NK-92 treated with Interleukin-12 subunit alpha and Interleukin-12 subunit beta, amount 100 ng/mL, for 24 hours (cell line): ENCODE measurements around the gene GRP.

Experiments
- DNase-seq: peaks from one replicate; lab custom pipeline; 2025; lab: John Stamatoyannopoulos, UW

GRP gene

DNA sequence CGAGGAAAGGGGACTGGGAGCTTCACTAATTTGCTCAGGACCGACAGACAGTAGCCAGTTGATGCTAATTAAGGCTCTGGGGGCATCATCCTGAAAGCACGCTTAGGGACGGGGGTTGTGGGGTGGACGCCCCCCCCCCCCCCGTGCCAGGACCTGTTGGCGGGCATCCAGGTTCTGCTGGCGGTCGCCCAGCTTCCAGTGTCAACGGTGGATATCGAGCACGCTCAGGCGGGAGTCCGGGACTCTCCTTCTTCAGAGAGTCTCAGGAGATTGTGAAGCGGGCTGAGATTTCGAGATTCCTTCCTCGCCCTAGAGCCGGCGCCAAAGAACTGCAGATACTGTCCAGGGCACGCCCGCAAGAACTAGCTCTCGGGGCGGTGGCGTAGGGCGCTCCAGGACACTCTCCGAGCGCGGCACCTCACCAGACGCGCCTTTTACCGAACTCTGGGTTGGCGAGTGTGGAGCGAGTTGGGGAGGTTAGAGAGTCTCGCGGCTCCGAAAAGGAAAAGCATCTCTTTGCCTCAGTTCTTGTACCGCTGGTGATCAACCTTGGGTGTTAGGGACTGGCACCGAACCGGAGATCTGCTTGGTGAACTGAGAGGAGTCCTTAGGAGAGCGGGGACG is 47.7 kb downstream of the GRP start:
- no peak for DNase-seq

DNA sequence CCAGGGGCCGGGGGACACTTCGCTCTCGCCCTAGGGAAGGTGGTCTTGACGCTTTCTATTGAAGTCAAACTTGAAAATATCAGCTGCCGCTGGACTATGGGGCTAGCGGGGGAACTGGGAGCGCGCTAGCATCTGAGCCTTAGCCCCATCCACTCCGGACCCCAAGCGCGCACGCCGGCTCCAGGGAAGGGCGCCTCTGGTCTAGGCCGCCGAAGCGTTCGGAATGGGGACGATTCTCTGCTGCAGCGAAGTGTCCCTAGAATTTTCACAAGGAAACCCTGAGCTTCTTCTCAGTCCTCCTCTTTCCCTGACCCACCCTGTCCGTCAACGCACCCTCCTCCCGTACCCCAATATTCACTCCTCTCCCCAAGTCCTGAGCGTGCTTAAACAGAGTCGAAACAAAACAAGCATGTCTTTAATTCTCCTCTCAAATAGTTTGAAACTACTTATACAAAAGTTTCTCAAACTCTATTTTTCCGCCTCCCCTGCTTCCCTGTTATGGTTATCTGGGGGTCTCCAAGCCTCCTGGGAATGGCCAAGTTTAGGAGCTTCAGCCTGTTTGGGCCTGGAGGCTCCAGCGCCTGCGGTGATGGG is 48.3 kb downstream of the GRP start:
- no peak for DNase-seq

DNA sequence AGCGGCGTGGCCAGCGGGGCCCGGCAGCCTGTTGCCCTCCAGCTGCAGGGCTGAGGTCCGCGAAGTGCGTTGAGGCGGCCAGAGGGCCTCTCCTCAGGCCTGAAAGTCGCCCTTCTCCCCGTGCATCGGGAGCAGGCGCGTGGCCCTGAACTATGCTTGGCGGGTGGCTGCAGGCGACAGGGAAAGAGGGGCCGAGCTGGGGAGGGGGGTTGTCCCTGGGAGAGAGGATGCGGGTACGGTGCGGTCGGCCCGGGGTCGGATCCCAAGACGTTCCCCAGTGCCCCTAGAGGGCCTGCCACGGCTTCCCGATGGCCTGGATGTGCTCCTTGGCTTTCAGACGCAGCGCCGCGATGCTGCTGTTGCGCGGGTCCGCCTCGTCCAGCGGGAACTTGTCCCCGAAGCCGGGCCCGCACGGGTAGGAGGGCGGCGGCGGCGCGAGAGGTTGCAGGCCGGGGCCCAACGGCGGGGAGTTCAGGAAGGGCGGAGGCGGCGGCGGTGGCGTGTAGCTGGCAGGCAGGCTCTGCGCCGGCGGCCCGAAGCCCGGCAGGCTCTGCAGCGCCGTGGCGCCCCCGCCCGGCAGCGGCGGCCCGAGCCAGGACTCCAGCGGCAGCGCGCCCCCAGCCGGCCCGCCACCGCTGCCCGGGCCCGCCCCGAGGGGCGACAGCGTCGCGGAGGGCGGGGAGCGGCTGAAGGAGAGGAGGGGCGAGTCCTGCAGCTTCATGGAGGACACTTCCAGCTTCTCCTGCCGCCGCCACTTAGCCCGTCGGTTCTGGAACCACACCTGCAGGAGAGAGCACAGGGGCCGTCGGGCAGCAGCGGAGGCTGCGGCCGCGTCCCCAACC is 49.0 kb downstream of the GRP start:
- no peak for DNase-seq

DNA sequence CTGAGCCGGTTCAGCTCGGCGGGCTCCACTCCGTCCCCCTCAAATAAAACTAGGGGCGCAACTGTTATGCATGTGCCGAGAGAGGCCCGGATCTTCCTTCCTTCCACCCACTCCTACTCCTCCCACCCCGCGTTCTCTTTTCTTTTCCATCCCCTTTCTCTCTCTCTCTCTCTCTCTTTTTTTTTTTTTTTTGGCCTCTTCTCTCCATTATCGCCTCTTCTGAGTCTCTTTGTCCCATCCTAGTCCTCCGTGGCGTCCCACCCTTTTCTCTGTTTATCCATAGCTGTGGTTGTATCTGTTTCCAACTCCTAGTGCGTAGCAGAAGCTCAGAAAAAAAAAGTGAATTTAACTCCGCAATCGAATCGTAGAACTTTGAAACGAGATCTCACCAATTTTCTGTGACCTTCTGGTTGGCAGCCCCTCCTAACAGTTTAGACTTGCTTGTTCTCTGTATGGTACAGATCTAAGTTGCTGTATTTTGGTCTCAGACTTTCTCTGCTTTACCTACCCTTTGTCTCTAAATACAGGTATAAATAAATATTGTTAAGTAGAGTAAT is 49.7 kb downstream of the GRP start:
- DNase-seq: no peak

DNA sequence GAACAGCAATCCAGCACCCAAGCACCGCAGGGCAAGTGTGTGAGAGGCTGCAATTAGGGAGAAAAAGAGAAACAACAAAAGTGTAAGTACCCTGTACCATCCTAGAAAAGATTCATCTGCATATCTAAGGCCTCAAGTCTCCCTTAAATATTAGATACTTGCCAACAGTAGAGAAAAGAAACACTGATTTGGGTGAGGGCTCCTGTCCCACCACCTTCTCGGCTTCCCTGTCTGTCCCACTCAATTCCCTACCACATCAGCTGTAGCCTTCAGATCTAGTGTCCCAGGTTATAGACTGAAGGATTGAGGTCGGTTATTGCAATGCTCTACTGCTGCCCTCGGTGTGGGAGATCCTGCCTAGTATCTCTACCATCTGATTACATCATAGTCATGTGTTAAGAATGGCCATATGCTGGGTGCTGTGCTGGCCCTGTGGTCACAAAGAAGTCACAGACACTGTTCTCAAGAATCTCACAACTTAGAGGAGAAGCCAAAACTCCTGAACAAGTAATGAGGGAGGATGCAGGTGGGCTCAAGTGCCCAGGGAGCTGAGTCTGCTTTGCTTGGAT is 50.8 kb downstream of the GRP start:
- DNase-seq: peak; percentile 11

DNA sequence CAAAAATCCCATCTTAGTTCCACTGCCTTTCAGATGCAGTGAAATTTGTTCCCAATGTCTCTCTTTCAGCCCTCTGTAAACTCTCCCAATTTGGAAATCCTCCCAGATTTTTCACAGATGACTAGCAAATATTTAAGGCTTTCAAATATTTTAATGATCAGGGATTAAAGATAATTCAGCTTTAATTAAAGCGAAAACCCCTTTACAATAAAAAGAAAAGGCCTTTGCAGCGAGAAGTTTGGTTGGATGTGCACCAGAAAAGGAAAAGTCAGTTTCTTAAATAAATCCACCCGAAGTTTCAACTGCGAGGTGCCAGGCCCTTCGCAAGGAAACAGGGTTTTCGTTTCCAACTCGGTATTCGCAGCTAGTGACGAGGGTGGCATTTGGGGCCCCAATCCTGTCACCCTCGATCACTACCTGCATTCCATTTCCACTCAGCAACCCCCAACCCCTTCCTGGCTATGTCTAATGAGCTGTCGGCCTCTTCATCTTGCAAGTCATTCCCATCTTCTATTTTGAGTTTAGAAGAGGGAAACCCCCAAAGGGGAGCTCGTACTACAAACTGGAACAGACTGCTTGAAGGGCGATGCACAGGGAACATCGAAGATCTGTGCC is 51.8 kb downstream of the GRP start:
- DNase-seq: no peak

DNA sequence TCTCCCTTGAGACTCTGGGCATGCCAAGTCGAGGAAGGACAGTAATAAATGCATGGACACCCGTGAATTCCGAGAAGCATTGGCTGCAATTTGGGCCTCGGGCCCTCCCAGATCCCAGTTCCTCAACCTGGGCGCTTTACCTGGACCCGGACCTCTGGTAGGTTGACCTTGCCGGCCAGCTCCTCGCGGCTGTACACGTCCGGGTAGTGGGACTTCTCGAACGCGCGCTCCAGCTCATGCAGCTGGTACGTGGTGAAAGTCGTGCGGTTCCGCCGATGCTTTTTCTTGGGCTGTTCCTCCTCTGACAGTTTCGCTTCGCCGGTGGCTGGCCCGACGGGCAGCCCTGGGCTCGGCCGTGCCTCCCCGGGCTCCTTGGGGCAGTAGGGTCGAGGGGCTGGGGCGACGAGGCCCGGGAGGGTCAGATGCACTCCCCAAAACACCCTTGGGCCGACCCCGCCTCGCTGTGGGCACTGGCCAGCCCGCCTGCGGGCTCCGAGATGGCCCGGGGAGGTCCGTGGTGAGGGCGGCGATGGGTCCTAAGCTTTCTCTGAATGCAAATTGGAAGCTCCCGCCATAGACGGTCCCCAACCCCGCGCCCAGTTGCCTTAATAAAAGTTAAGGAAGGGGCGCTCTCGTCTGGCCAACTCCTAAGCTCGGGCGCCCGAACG is 52.4 kb downstream of the GRP start:
- no peak for DNase-seq

DNA sequence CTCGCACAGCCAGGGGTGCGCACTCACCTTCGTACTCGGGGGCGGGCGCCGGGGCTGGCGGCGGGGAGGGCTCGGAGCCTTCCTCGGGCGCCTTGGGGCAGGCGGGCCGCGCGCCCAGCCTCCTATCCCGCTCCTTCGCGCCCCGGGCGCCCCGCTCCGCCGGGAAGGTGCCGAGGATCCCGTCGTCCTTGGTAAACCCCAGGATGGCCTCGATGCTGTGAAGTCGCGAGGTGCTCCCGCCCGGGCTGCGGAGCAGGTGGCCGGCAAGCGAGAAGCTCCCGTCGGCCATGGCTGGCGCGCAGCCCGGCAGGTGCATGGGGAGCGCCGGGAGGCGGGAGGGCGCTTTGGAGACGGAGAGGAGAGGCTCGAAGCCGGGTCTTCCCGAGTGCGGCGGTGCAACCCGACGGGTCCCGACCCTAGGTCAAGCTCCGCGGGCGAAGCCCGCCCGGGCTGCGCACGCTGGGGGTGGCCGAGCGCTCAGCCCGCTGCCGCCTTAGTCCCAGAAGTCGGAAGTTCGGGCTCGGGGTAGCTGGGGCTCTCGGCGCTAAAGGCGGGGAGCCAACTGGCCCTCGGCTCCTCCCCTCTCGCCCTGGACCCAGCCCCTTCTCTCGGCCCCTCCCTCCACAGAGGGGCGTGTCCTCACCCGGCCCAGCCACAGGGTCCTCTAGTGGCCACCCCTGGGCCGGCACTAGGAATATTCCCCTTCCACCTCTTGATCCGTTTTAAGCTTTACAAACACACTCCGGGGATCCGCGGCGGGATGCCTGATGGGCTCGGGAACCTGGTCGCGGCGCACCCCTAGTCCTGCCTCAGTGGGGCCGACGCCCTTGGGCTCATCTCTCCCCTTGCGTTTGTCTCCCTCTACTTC is 53.2 kb downstream of the GRP start, which contains the start of gene RAX:
Gene RAX (minus strand): TSS at position 564 of the 868 bp plus-strand sequence. CDS start 248 bp downstream, at position 316.
- DNase-seq: no peak

DNA sequence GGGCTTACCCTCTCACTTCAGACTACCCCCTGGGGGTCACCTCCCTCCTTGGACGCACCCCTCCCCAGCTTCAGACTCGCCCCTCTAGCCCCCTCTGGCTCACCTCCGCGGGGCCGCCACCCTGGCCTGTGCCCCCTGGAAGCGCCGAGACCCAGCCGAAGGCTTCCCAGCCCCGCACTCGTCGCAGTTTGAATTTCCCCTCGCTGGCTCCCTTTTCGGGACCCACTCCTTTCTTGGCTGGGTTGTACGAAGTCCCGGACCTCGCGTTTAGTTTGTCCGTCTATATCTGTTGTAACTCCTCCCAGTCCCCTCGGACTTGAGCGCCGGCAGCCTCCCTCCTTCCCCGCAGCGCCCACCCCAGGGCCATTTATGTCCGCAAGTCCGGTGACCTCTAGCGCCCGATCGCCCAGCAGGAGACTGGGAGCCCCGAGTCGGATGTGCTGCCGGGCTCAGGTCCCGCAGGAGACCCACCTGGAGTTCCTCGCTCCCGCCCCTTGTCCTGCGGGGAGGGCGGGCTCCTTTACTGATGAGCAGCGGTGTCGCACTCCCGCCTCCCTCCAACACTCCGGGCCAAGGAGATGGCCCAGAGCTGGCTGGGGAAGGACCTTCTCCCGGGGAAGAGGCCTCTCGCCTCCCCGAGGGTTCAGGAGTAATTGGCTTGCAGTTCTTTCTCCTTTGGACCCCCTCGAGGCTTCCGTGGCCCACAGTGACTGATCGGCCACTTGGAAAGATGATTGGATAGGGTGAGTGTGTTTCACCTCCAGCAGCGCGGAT is 54.0 kb downstream of the GRP start:
- DNase-seq: no peak

DNA sequence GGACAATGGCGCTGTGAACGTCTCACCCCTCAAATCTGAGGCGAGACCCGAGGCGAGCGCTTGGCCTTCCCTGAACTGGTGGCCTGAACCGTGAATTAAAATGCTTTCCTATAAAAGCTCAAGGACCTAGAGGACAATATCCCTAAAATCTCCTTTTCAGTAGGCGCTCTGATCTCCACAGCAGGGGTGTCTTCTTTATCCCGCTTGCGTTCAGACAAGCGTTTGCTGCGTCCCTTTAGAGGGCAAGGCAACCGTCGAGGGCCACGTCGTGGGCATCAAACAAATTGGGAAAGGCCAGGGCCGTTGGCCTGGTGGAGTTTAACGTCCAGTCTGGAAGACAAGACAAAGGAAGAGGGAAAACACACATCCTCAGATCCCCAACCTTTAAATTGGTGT is 54.6 kb downstream of the GRP start:
- DNase-seq: no peak

DNA sequence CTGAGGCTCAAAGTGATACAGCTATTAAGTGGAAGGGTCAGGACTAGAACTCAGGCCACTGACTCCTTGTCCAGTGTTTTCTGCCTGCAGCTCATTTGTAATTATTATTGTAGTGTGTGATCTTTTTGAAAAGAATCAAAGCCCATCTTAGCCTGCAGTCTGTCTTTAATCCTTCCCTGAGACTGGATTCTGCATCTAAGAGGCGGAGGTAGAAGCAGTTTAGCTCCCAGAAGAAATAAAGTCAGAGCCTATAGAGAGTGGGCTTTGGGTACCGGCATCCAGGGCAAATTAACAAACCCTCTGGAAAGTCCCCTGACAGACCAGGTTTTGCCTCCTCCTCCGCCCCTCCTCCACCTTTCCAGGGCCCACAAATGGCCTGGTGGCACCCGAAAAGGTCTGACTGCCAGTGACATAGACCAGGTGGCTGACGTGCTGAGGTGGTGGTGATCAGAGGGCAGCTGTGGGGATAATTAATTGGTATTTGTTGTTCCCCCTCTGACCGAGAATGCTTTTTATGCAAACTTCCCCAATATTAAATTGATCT is 55.5 kb downstream of the GRP start:
- no peak for DNase-seq

DNA sequence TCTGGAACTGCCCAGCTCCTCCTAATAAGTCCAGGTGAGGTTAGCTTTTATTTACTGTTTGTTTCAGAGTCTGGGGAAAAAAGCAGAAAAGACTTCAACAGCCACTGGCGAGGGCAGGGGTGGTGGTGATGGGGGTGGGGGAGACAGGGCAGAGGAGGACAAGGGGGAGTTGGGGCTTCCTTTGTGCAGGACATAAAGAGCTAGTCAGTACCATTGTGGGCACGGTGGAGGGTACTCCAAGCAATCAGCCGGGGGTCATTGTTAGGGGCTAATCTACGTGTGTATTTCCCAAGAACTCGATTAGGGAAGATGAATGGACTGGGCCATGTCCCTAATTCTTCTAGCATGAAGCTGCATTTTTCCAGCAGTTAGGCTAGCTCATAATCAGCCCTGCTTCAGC is 56.1 kb downstream of the GRP start:
- DNase-seq: no peak

DNA sequence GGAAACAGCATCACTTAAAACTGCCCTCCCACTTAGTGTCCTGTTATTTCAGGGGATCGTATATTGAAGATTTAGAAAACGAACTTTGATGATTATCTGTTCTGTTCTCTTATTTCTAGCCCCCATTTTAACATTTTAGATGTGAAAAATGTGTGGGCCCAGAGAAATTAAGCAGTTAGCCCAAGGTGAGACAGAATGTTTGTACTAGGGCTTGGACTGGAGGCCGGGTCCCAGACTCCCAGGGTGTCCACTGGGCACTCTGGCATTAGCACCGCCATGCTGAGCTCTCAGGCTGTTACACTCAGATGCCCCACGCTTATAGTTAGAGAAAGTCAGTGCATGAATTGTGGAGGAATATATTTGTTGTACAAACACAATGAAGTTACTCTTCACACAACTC is 58.8 kb downstream of the GRP start:
- DNase-seq: no peak

DNA sequence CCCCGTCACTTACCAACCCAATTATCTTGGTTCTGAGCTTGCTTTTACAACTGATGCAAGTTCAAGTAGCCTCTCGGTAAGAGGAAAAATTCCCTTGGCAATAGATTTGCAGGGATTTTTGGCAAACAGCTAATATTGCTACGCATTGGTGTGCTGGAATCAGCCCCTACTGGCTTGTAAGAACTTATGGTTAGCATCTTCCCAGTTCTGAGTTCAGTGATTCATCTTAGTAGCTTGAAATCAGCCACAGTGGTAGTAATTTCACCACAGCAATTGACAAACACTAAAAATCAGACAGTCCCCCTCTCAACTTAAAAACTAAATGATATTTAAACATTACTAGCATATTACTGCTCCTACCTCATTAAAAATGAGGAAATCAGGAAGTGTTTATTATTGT is 59.2 kb downstream of the GRP start:
- no peak for DNase-seq

DNA sequence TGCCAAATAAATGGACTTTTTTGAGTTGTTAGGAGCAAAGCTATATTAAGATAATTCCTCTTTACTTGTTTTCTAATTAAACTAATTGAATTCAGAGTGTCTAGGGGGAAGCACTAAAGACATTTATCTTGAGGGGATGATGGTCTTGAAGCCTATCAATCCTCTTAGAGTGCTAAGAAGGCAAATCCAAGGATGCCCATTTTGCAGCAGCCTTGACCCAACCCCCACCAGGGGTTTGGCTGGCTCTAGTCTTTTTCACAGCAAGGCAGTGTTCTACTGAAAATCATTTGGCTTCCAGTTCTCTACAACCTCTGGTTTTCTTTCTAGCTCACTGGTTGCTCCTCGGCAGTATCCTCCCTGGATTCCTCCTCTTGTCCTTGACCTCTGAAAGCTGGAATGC is 59.8 kb downstream of the GRP start:
- DNase-seq: no peak
